GM12874 (cell line): Measurements from ENCODE around the gene DLG1.

Experiments
- CTCF ChIP-seq: IDR thresholded peaks from 2 replicates; pipeline ENCODE4 v1.5.1; 2011; ENCODE audit warnings: low read depth, mild to moderate bottlenecking, control low read depth, low read length, moderate library complexity; ENCODE audit not compliant: insufficient read depth

The DLG1 gene

GRCh38 chr3:197339841-197340520 is 41.6 kb upstream of the DLG1 start:
- no peak for TF ChIP-seq CTCF

DNA sequence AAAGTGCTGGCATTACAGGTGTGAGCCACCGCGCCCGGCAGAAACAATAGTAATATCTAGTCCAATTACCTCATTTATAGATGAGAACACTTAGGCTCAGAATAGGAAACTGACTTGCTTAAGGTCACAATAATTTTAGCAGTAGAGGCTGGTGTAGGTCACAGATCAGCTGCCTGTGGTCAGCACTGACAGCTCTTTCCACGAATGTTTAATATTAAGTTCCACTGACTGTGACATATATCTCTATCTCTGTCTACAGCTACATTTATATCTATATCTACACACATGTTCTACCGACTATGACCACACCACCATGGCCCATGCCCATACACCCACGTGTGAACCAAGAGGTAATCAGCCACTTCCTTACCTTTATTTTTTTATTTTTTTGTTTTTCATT is 40.2 kb upstream of the DLG1 start:
- TF ChIP-seq CTCF, result no peak

- no peak for TF ChIP-seq CTCF
Observed at GRCh38 chr3:197337656-197338055, 39.2 kb upstream of the DLG1 start.

DNA sequence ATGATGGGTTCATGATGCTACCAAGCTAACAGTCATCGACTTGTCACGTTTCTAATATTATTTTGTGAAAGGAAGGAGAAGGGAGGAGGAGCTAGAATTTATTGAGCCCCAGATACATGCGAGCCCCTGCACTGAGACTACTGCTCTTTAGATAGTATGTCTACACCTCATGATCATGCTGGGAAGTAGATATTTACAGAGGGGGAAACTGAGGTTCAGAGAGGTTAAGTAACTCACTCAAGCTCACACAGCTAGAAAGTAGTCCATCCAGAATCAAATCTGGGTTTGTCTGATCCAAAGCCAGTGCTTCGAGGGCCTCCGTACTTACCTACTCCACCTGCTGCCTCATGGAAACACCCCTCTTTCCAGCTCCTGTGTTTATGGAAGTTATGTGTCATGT is 38.8 kb upstream of the DLG1 start:
- no peak for TF ChIP-seq CTCF

DNA sequence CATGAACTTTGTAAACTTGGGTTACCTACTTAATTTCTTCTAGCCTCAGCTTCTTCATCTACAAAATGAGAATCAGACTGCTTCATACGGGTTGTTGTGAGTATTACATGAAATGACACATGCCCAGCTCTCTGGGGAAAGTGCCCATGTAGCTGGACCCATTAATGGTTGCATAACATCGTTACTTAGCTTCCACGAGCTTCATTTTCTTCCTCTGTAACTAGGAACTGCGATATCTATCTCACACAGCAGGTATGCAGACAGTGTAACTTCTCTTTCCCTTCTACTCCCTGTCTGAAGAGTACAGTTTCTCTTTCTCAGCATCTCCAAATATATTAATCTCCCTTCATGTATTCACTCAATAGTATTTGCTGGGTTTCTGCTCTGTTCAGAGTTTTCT is 37.9 kb upstream of the DLG1 start:
- no peak for TF ChIP-seq CTCF

GRCh38 chr3:197335428-197336132 is 37.2 kb upstream of the DLG1 start:
- TF ChIP-seq CTCF, result no peak

- TF ChIP-seq CTCF, result no peak
Observed at GRCh38 chr3:197333901-197334639, 35.7 kb upstream of the DLG1 start.
